Activated naive CD4-positive, alpha-beta T cell treated with anti-CD3 and anti-CD28 coated beads for 36 hours (primary cell): ENCODE measurements around the gene GPRASP2. TPM values are rescaled to one million over a fixed set of nuclear protein-coding genes. Genes with fewer than 3 reads are reported as not detected.
A peak's percentile ranks its signal among the peaks of the same experiment; 100 is the strongest.
"Not testable (repeated sequence)": the region's sequence is repeated elsewhere in the genome, so short reads cannot be mapped to it uniquely, and the experiment has no call there.

Source experiments
- CTCF ChIA-PET: fragments of 350-600 bp; sonication (Branson Sonifier 250); formaldehyde crosslinking; loops from one replicate; lab custom pipeline; 2021; ENCODE audit warnings: antibody characterized with exemption; lab: Charles Lee
- DNase-seq: peaks from one replicate; pipeline ENCODE4 v3.0.0-alpha.2; 2020
- H3K27ac Mint-ChIP-seq: one replicate; pipeline ENCODE4 v1.8.0; 2021; ENCODE audit warnings: mild to moderate bottlenecking, mixed read lengths
- H3K27me3 Mint-ChIP-seq: one replicate; pipeline ENCODE4 v1.8.0; 2021; ENCODE audit warnings: low read depth, mixed read lengths
- H3K36me3 Mint-ChIP-seq: one replicate; pipeline ENCODE4 v1.8.0; 2021; ENCODE audit warnings: low read depth, mixed read lengths
- H3K4me1 Mint-ChIP-seq: one replicate; pipeline ENCODE4 v1.8.0; 2021; ENCODE audit warnings: low read depth, mixed read lengths
- H3K4me3 Mint-ChIP-seq: one replicate; pipeline ENCODE4 v1.8.0; 2021; ENCODE audit warnings: mild to moderate bottlenecking, moderate library complexity, mixed read lengths
- H3K9me3 Mint-ChIP-seq: one replicate; pipeline ENCODE4 v1.8.0; 2021; ENCODE audit warnings: mixed read lengths
- intact Hi-C: fragments of 100-400 bp; cut with micrococcal nuclease; formaldehyde crosslinking; loops from one replicate; pipeline ENCODE4 v1.15.1; 2023
- total RNA-seq, 2 experiments: library from RNA; stranded (reverse); gene quantifications; one replicate each; pipeline ENCODE4 v1.2.3, GENCODE V29; 2021

GPRASP2 gene
- total RNA-seq, 2 experiments from 2014 or later, result 1.7 to 2.0 TPM

- DNase-seq, result peak; percentile 38
- CTCF ChIA-PET, result no interaction called here
- intact Hi-C loops, result loop anchor here (2.0 to 5.0 kb wide), 2 partner anchors 60 to 116 kb away; partner anchors contain the start of gene ARMCX5
- Mint-ChIP-seq H3K9me3 (no peaks in the 10 kb centered on the region), H3K4me3 (peak overlapping the region; percentile 79), H3K4me1 (peaks cover 11% of the 10 kb centered on the region), H3K27ac (no peak overlapping the region), H3K36me3 (no peaks in the 10 kb centered on the region), H3K27me3 (peaks cover 7% of the 10 kb centered on the region)
Measured at GRCh38 chrX:102712981-102713625, 855 bp downstream of the GPRASP2 start.

GRCh38 chrX:102714994-102715393 lies 2.7 kb downstream of the GPRASP2 start:
- H3K4me3 Mint-ChIP-seq, result no peak overlapping the region
- DNase-seq, result no peak
- CTCF ChIA-PET, result no interaction called here
- H3K36me3 Mint-ChIP-seq, result no peaks in the 10 kb centered on the region
- H3K4me1 Mint-ChIP-seq, result peaks cover 2% of the 10 kb centered on the region
- no peaks in the 10 kb centered on the region for H3K9me3 Mint-ChIP-seq
- intact Hi-C loops, result loop anchor here (5.0 kb wide), 1 partner anchor 118 kb away; the partner anchor contains the start of gene ARMCX5
- no peak overlapping the region for H3K27ac Mint-ChIP-seq
- peaks cover 7% of the 10 kb centered on the region for H3K27me3 Mint-ChIP-seq

GRCh38 chrX:102715967-102716366 lies 3.7 kb downstream of the GPRASP2 start:
- Mint-ChIP-seq H3K27ac (no peak overlapping the region), H3K9me3 (no peaks in the 10 kb centered on the region), H3K4me1 (peaks cover 9% of the 10 kb centered on the region), H3K4me3 (no peak overlapping the region), H3K27me3 (peaks cover 6% of the 10 kb centered on the region), H3K36me3 (no peaks in the 10 kb centered on the region)
- intact Hi-C loops, result no loop called here
- DNase-seq, result no peak
- CTCF ChIA-PET, result no interaction called here

- peak within 1 kb of the TSS; percentile 54 for H3K27ac Mint-ChIP-seq
- no peaks in the 10 kb centered on the region for H3K9me3 Mint-ChIP-seq
- peak within 1 kb of the TSS; percentile 91 for H3K4me3 Mint-ChIP-seq
- H3K27me3 Mint-ChIP-seq, result no peaks in the 10 kb centered on the region
- CTCF ChIA-PET, result interaction anchor here (1.2 kb wide), 1 partner anchor 60 kb away, joined by 4 read pairs; no protein-coding TSS in a partner anchor
- peak; percentile 86 for DNase-seq
- H3K4me1 Mint-ChIP-seq, result peaks cover 8% of the 10 kb centered on the region
- intact Hi-C loops, result loop anchor here (5.0 kb wide), 1 partner anchor 47 kb away; no protein-coding TSS in a partner anchor
- no peaks in the 10 kb centered on the region for H3K36me3 Mint-ChIP-seq
Measured at GRCh38 chrX:102720237-102721168, 8.3 kb downstream of the GPRASP2 start, which contains the start of gene GPRASP3. Gene GPRASP3 (plus strand): TSS chrX:102720743. CDS start chrX:102748996, 28,253 bp downstream.

GRCh38 chrX:102721169-102721506 lies 8.9 kb downstream of the GPRASP2 start:
- H3K36me3 Mint-ChIP-seq, H3K9me3 Mint-ChIP-seq, DNase-seq, H3K27me3 Mint-ChIP-seq, H3K27ac Mint-ChIP-seq, H3K4me1 Mint-ChIP-seq: not testable (repeated sequence)
- peak overlapping the region; percentile 91 for H3K4me3 Mint-ChIP-seq
- intact Hi-C loops, result loop anchor here (5.0 kb wide), 1 partner anchor 46 kb away; no protein-coding TSS in a partner anchor
- CTCF ChIA-PET, result interaction anchor here (1.2 kb wide), 1 partner anchor 61 kb away, joined by 4 read pairs; no protein-coding TSS in a partner anchor

- Mint-ChIP-seq H3K4me1 (peaks cover 8% of the 10 kb centered on the region), H3K36me3 (no peaks in the 10 kb centered on the region), H3K27ac (no peak overlapping the region), H3K9me3 (no peaks in the 10 kb centered on the region), H3K27me3 (no peaks in the 10 kb centered on the region), H3K4me3 (no peak overlapping the region)
- DNase-seq, result no peak
- CTCF ChIA-PET, result no interaction called here
- intact Hi-C loops, result loop anchor here (5.0 kb wide), 1 partner anchor 44 kb away; no protein-coding TSS in a partner anchor
Measured at GRCh38 chrX:102723456-102723855, 11.2 kb downstream of the GPRASP2 start.

- no peaks in the 10 kb centered on the region for H3K4me1 Mint-ChIP-seq
- intact Hi-C loops, result no loop called here
- H3K4me3 Mint-ChIP-seq, result no peak overlapping the region
- H3K27ac Mint-ChIP-seq, result no peak overlapping the region
- no peaks in the 10 kb centered on the region for H3K9me3 Mint-ChIP-seq
- CTCF ChIA-PET, result no interaction called here
- H3K36me3 Mint-ChIP-seq, result no peaks in the 10 kb centered on the region
- no peaks in the 10 kb centered on the region for H3K27me3 Mint-ChIP-seq
- DNase-seq, result no peak
Measured at GRCh38 chrX:102727761-102728160, 15.5 kb downstream of the GPRASP2 start.

GRCh38 chrX:102728646-102729045 lies 16.4 kb downstream of the GPRASP2 start:
- Mint-ChIP-seq H3K4me1 (no peaks in the 10 kb centered on the region), H3K27ac (no peak overlapping the region), H3K4me3 (no peak overlapping the region), H3K27me3 (no peaks in the 10 kb centered on the region), H3K36me3 (no peaks in the 10 kb centered on the region), H3K9me3 (no peaks in the 10 kb centered on the region)
- DNase-seq, result no peak
- intact Hi-C loops, result no loop called here
- CTCF ChIA-PET, result no interaction called here

GRCh38 chrX:102739657-102740056 lies 27.4 kb downstream of the GPRASP2 start:
- no peak overlapping the region for H3K4me3 Mint-ChIP-seq
- H3K27me3 Mint-ChIP-seq, result no peaks in the 10 kb centered on the region
- DNase-seq, result no peak
- H3K9me3 Mint-ChIP-seq, result no peaks in the 10 kb centered on the region
- no peak overlapping the region for H3K27ac Mint-ChIP-seq
- no peaks in the 10 kb centered on the region for H3K36me3 Mint-ChIP-seq
- CTCF ChIA-PET, result no interaction called here
- peaks cover 5% of the 10 kb centered on the region for H3K4me1 Mint-ChIP-seq
- intact Hi-C loops, result no loop called here

GRCh38 chrX:102744307-102744706 lies 32.1 kb downstream of the GPRASP2 start:
- DNase-seq, result no peak
- CTCF ChIA-PET, result no interaction called here
- H3K9me3 Mint-ChIP-seq, result no peaks in the 10 kb centered on the region
- intact Hi-C loops, result loop anchor here (1.0 kb wide), 1 partner anchor 23 kb away; no protein-coding TSS in a partner anchor
- no peak overlapping the region for H3K27ac Mint-ChIP-seq
- no peak overlapping the region for H3K4me3 Mint-ChIP-seq
- H3K36me3 Mint-ChIP-seq, result no peaks in the 10 kb centered on the region
- peaks cover 8% of the 10 kb centered on the region for H3K4me1 Mint-ChIP-seq
- H3K27me3 Mint-ChIP-seq, result no peaks in the 10 kb centered on the region

- no peak for DNase-seq
- intact Hi-C loops, result no loop called here
- Mint-ChIP-seq H3K36me3 (no peaks in the 10 kb centered on the region), H3K4me1 (peaks cover 8% of the 10 kb centered on the region), H3K27me3 (no peaks in the 10 kb centered on the region), H3K4me3 (peak overlapping the region; percentile 39), H3K9me3 (no peaks in the 10 kb centered on the region), H3K27ac (no peak overlapping the region)
- CTCF ChIA-PET, result no interaction called here
Measured at GRCh38 chrX:102745513-102745856, 33.2 kb downstream of the GPRASP2 start.

GRCh38 chrX:102745857-102746584 lies 33.8 kb downstream of the GPRASP2 start:
- H3K4me1 Mint-ChIP-seq, result peaks cover 8% of the 10 kb centered on the region
- H3K4me3 Mint-ChIP-seq, result peak overlapping the region; percentile 71
- no peaks in the 10 kb centered on the region for H3K36me3 Mint-ChIP-seq
- no peak overlapping the region for H3K27ac Mint-ChIP-seq
- H3K9me3 Mint-ChIP-seq, result no peaks in the 10 kb centered on the region
- H3K27me3 Mint-ChIP-seq, result no peaks in the 10 kb centered on the region
- peak; percentile 21 for DNase-seq
- CTCF ChIA-PET, result no interaction called here
- intact Hi-C loops, result no loop called here
